Pulmonary artery endothelial cell (primary cell): ENCODE data around the gene LGALS4. TPM values are rescaled to one million over a fixed set of nuclear protein-coding genes. Genes with fewer than 3 reads are reported as not detected.
"Not testable (repeated sequence)": the region's sequence is repeated elsewhere in the genome, so short reads cannot be mapped to it uniquely, and the experiment has no call there.

ENCODE experiments used
- DNase-seq: peaks from one replicate; pipeline ENCODE4 v3.0.0-alpha.2; 2011; ENCODE audit warnings: low read depth, low spot score
- total RNA-seq: library from RNA; depleted of rRNA; stranded (reverse); fragments of >200 nt; gene quantifications from 2 replicates; pipeline ENCODE4 v1.2.3, GENCODE V29; 2014

The LGALS4 gene
- total RNA-seq, 1 donor from 2014 or later: not detected

DNA sequence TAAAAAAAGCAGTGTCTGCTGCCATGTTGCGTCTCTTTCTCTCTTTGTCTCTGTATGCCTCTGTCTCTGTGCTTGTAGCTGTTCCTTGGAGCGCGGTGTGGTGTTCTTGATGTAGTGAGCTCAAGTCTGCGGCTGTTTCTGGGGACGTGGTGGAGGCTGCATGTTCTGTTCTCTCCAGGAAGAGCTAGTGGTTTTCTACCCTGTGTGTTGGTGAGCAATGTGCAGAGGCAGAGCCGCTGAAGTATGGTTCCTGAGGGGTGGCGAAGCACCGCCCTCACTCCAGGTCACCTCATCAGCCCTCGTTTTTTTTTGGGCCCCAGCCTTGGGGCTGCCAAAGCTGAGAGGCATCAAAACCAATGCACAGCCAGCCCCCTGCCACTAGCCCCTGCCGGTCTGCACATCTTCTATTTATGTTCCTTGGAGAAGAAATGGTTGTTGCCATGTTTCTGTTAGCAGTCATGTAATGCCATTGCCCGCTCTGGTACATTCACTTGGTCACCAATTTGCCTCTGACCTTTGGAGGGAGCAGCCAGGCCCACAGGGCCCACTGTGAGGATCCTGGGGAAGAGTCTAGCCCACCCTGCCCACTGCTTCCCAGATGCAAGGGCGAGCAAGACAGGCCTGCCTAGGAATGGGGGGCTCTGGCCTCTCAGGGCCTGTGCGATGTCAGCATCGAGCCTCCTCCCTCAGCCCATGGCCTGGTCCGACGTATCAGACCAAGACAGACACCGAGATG, 29.9 kb upstream of the LGALS4 start:
- DNase-seq: no peak

DNA sequence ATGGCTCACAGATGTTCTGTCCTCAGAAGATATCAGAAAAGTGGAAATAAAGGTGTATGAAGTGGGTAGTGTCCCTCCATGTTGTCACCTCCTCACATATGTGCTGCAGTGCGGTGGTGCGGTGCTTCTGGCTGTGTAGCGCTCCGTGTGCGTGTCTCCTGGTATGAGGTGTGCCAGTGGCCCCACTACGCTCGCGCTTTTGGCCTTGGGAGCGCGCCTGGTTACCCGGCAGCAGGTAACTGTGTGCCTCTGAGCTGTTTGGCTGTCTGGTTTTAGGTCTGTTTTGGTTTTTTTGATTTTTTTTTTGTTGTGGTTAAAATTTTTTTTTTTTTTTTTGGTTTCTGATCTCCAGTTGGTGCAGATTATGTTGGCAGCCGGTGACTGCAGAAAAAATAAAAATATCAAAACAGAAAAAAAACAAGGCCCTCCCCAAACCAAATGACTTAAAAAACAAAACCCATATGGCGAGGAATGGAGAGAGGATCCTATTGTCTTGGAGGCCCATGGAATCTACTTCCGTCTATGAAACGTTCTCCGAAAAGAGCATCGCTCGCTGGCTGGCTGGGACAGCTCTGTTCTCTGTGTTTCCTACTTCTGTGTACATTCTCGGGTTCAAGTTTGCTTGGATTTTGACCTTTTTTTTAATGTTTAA, 29.2 kb upstream of the LGALS4 start:
- DNase-seq: no peak

DNA sequence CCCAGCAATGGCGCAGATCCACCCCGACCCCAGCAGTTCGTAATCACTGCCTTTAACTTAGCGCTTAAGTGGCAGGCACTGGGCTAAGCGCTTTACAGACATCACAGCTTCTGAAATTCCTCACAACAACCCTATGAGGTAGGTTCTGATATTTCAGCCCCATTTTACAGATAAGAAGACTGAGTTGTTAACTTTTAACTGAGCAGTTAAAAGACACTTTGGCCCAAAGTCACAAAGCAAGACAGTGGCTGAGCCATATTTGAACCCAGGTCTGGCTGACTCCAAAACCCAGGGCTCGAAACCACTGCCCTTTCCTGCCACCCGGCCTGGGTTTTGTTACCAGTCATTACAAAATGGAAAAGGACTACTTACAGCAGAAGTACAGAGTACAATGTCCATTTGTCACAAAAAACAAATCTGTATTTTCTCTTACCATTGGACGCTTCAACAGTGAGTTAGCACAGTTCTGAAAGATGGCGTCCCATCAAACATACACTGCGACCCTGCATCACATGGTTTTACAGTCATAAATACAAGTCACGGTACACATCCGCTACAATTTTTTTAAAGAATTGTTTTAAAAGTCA, 28.5 kb upstream of the LGALS4 start:
- DNase-seq: no peak

DNA sequence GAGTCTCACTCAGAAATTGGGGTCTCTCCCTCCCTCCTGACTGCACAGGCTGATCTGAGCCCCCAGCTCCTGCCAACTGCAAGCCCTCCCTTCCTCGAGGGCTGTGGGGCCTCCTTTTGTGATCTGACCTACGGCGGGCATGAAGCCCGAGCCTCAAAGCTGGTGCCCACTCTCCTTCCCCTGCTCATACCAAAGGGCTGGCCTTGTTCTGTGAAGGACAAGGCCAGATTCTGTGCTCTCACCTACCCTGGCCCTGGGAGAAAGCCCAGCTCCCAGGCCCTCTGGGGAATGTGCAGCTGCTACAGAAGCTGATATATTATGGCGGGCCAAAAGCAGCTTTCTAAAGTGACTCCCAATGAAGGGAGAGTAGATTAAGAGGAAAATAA, 27.8 kb upstream of the LGALS4 start:
- no peak for DNase-seq

DNA sequence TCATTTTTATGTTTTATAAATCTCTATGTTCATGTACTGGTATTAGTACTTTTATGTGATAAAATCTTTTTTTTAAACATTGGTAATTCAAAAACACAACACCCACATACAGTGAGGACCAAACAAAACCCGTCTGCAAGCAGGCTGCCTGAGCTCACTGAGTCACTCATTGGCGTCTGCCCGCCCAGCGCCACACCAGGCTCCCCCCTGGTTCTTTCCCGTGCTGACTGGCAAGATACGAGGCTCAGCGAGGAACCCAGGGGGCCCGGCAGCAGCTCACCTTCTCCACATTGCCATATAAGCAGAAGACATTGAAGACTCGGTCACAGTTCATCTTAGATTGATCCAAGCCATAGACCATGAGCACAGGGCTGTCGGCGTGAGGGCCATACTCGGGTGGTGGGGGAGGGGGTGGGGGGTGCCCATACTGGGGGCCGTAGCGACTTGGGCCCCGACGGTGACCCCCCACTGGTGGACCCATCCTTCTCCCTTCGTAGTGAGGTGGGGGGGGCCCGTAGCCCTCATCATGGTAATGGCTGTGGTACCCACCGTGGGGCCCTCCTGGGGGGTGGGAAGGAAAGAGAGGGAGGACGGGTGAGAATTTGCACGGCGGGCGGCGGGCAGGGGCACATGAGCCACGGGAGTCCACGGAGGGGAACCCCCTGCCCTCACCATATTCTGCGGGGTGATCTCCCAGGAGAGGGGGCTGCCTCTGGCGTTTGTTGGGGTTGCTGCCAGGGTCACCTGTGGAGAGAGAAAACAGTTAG, 27.3 kb upstream of the LGALS4 start:
- no peak for DNase-seq

DNA sequence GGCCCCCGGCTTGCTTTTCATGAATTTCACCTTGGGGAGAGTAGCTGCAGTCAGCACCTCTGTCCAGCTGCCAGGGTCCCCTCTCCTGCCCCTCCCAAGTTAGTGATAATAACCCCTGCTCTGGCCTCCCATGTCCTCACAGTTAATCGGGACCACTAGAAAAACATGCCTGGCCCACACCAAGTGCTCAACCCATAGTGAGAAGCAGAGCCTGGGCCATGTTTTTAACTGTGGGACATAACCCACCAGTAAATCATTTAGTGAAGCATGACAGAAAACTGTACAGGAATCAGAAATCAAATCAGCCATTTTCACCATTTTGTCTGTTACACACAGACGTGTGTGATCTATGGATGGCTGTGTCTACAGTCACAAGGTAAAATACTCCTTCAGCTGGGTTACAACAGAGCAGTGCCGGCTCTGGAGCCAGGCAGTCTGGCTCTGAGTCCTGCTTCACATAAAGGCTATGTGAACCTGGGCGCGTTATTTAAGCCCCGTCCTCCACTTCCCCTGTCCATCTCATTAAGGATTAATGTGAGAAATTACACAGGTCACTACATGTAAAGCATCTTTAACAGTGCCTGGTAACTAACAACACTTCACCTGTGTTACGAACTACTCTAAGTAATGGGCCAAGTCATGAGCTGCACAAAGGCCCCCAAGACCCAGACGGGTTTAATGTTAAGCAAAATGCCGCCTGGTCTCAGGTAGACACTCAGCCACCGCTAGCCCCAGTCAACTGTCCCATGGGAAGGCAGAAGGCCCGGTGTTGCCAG, 26.4 kb upstream of the LGALS4 start:
- DNase-seq: no peak

DNA sequence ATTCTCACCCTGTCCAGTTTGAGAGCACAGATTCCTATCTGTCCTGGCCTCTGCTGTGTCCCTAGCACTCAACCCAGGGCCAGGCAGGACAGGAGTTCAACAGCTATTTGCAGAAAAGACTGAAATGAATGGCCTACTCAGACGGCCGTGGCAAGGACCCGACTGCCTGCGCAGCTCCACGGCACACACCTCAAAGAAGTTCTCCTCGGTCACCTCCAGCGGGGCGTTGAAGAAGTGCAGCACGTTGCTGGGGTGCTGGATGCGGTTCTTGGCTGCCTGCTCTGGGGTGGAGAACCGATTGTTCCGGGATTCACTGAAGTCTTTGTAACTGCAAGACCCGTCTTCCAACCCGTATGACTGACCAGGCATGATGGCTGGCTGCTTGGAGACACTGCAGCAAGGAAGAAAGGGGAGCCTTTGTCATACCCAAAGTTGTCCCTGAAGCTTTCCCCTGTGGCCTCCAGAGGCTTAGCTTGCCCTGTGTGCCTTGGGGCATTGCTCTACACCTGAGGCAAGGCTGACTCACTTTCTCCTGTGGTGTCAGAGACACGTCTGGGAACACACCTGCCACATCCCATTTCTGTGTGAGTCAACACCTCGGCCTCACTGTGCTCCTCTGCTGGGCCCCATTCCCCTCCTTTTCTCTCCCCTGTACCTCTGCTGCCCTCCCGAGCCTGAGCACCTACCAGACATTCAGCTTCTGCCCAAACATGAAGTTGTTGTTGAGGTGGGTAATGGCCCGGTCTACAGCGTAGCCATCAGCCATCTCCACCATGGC, 25.7 kb upstream of the LGALS4 start:
- DNase-seq: no peak

DNA sequence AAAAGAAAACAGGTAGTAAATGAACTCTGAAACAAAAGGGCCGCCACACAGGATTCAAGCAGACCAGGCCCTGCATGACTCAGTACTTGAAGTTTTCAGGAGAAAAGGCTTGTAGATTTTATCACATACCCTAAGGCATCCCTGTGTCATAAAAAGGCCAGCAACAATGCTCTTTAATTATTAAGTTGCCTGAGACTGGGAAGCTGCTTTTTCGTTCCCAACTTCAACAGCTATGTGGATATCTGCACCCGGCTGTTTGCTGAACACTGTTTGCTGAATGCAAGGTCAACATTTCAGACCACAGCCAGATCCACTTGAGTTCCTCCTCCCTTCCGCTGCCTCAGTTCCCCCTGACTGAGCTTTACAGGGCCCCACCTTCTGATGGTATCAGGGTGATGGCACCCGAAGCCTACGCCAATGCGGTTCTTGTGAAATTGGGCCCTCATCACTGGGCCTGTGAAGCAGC, 24.9 kb upstream of the LGALS4 start:
- DNase-seq: no peak

DNA sequence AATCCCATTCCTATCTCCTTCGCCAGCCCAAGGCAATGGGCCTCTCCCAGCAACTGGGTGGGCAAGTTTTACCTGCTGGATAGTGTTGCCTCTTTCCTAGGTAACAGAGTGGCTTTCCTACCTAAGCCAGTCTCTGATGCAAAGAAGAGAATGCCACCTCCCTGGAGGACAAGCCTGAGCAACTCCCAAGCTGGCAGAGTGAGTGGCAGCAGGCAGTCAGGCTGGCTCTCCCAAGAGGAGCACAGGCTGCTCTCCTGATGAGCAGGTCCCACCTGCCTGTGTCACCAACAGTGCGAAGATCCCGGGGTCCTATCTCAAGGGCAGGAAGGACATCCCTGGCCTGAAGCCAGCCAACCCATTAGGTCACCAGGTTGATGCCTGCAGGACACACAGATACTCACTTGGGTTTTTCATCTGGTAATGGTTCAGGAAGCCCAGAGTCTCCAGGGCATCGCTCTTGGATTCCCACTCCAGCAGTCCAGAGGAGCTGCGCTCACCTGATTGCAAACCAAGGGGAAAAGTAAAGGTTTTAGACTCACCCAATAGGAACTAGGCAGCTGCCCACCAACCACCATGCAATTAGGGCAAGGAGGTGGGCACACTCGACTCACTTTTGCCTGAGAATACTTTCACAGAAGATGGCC, 24.4 kb upstream of the LGALS4 start:
- DNase-seq: no peak

DNA sequence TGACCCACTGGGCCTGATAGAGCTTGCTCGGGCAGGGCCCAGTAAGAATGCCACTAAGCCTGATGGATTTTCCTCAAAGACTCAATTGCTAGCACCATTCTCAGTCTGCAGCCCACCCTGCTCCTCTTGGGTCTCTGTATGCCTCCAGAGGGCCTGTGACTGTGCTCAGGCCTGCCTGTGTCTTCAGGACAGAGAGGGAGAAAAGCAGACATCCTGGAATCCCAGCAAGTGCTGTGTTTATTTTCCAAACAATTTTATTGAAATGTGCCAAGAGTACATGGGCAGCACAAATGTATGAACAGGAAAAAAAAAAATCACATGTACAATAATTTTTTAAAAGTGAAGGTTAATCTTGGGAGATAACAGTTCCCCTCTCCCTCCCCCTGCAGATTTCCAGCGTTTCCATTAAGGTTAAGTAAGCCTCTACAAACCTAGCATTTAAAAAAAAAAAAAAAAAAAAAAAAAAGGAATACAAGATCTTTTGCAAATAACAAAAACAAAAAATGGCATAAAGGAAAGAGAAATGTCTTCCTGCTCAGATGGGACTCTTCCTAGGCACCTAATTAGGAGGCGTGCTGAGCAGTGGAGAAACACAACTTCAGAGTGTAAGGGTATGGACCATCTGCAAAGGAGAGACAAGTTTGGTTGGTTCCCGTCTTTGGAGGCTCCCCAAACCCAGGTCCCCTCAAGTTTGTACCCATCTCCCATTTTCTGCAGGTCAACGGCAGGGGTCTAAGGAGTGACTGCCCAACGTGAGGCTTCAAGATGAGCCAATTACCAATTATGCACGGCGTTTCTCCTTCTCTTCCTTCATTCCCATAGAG, 23.6 kb upstream of the LGALS4 start:
- DNase-seq: no peak

DNA sequence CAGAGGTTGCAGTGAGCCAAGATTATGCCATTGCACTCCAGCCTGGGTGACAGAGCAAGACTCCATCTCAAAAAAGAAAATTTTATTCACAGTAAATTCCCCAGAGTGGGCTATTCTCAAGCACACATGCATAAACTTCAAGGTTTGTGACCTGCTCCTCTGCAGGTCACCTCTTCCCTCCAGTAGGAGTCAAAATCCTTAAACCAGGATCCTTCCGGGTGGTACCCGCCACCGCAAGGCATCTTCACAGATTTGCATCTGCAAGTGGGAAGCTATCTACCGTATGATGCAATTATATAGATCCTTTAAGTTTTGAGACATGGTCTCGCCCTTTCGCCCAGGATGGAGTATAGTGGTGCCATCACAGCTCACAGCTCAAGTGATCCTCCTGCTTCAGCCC, 21.8 kb upstream of the LGALS4 start:
- DNase-seq: no peak

DNA sequence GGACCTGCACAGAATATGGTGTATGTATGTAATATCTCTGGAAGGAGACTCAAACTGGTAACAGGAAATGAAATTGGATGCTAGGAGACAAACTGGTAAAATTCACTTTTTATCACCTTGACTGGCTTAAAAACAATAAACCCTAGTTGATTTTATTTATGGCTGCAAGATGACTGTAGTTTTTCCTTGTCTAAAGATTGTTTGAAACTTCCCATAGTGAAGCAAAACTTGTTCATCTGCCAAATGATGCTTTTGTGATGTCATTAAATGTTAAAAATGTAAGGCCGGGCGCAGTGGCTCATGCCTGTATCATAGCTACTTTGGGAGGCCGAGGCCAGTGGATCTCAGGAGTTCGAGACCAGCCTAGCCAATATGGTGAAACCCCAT, 21.4 kb upstream of the LGALS4 start:
- DNase-seq: no peak

DNA sequence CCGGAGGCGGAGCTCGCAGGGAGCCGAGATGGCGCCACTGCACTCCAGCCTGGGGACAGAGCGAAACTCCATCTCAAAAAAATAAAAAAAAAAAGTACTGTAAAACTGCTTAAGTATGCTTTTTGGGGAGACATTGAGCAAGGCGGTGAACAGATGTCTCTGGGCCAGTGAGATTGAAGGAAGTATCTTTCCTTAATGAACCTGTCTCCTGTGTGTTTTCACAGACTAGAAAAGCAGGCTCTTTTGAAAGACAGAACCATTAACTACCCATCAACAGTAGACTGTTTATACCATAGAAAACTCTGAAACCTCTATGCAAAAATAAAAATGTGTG, 20.3 kb upstream of the LGALS4 start:
- DNase-seq: no peak

DNA sequence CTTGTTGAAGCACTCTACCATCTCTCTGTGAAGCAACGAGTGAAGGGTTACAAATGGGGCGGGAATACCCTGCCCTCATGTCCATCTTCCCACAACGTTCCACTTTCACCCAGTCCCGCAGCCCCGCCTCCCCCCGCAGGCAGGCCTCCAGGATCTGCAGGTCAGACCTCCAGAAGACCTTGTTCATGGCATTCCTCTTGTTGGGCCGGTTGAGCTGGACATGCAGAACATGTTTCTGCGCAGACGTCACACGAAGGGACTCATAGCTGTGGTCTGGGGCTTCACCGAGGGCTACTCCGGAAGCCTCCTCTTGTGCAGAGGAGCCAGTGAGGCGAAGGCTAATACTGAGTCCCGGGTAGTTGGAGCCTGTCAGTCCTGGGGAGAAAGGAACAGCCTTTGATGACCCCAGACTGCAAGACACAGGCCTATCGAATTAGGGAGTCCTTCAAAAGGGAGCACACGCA, 18.4 kb upstream of the LGALS4 start:
- no peak for DNase-seq

DNA sequence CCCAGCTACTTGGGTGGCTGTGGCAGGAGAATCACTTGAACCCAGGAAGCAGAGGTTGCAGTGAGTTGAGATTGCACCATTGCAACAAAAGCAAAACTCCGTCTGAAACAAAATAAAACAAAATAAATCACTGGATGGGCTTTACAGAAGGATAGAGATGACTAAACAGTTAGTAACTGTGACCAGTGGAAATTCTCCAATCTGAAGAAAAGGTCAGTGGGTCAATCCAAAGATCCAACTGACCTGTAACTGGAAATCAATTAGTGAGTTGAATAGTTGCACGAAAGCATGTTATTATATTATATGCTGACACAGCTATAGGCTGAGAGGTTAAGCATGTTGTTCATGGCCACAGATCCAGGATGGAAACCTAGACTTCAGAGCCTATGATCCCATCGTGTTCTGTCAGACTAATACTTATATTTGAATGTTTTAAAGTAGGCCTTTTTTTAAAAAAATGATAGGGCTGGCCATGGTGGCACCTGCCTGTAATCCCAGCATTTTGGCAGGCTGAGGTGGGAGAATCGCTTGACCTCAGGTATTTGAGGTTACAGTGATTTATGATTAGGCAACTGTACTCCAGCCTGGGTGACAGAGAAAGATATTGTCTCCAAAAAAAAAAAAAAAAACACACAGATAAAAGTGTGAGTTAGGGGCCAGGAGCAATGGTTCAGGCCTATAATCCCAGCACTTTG, 17.4 kb upstream of the LGALS4 start:
- DNase-seq: no peak

DNA sequence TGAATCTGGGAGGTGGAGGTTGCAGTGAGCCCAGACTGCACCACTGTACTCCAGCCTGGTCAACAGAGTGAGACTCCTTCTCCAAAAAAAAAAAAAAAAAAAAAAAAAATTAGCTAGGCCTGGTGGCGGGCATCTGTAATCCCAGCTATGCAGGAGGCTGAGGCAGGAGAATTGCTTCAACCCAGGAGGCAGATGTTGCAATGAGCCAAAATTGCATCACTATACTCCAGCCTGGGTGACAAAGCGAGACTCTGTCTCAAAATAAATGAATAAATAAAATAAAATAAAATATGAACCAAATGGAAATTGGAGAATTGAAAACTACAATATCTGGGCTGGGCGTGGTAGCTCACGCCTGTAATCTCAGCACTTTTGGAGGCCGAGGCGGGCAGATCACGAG, 16.5 kb upstream of the LGALS4 start:
- DNase-seq: not testable (repeated sequence)

DNA sequence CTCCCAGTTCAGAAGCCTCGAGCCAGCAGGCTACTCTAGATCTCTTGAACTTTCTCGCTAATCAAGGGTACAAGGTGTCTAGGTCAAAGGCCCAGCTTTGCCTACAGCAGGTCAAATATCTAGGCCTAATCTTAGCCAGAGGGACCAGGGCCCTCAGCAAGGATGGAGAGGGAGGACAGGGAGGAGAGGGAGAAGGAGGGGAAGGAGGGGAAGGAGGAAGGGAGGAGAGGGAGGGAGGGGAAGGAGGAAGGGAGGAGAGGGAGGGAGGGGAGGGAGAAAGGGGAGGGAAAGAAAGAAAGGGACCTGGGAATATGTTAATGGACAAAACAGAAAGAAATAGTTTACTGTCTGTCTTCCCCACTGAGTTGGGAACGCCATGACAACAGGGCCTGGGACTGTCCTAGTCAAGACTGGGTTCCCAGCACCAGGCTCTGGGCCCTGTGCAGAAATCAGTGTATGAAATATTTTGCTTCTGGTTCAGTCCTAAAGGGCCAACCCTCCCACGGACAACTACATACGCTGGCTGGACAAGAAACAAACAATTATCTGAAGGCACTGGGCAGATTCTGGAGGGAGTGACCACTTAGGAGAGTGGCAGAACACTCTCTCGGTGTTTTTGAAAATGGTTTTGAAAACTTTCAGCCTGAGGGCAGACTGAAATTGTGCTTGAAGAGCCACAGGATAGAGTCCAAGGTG, 14.3 kb upstream of the LGALS4 start:
- no peak for DNase-seq

DNA sequence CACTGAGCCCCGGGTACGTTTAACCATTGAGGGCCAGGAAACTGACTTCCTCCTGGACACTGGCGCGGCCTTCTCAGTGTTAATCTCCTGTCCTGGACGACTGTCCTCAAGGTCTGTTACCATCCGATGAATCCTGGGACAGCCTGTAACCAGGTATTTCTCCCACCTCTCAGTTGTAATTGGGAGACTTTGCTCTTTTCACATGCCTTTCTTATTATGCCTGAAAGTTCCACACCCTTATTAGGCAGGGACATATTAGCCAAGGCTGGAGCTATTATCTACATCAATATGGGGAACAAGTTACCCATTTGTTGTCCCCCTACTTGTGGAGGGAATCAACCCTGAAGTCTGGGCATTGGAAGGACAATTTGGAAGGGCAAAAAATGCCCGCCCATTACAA, 13.2 kb upstream of the LGALS4 start:
- not testable (repeated sequence) for DNase-seq
